Cardiac muscle cell (in vitro differentiated cells and primary cell): ENCODE results near the gene C10orf71. TPM values are rescaled to one million over a fixed set of nuclear protein-coding genes. Genes with fewer than 3 reads are reported as not detected.

Source experiments
- DNase-seq, 2 donors: peaks; one replicate each; pipeline versions ENCODE4 v3.0.0 to v3.0.0-alpha.2; 2010 to 2017; ENCODE audit warnings: low read depth in 1 of 2, low spot score in 1 of 2
- H3K27ac ChIP-seq: fragments of 200-600 bp; sonication (generic); 2 replicates; pipeline ENCODE4 v1.5.1; 2016
- H3K27me3 ChIP-seq: fragments of 200-600 bp; sonication (generic); 2 replicates; pipeline ENCODE4 v1.6.0; 2016; ENCODE audit warnings: control low read depth
- H3K36me3 ChIP-seq: fragments of 200-600 bp; sonication (generic); 2 replicates; pipeline ENCODE4 v1.5.1; 2016; ENCODE audit warnings: control low read depth
- H3K4me1 ChIP-seq: fragments of 200-600 bp; sonication (generic); 2 replicates; pipeline ENCODE4 v1.8.1; 2017; ENCODE audit warnings: low read depth, mild to moderate bottlenecking, mixed run types
- H3K4me3 ChIP-seq: fragments of 200-600 bp; sonication (generic); 2 replicates; pipeline ENCODE4 v1.5.1; 2016; ENCODE audit warnings: mild to moderate bottlenecking
- H3K9me3 ChIP-seq: fragments of 200-600 bp; sonication (generic); 2 replicates; pipeline ENCODE4 v1.5.1; 2017; ENCODE audit warnings: low read depth, mild to moderate bottlenecking, control low read depth
- polyA plus RNA-seq: library from polyadenylated mRNA; unstranded; fragments of >200 nt; fragmentation: Nextera tagmentation; extraction: Ambion mirVana; gene quantifications from 2 replicates; pipeline ENCODE4 v1.2.1, GENCODE V29; 2016
- total RNA-seq: library from RNA; depleted of rRNA; stranded (reverse); fragments of >200 nt; gene quantifications from 2 replicates; pipeline ENCODE4 v1.2.3, GENCODE V29; 2016
- TF ChIP-seq, protein P1 (sequence below): IDR thresholded peaks from 2 replicates; pipeline ENCODE4 v1.5.1; 2012; ENCODE audit warnings: low read depth, mild to moderate bottlenecking, low read length

The C10orf71 gene
- total and polyA plus RNA-seq, 2 experiments from 2014 or later, result 4.0 to 10.2 TPM

DNA sequence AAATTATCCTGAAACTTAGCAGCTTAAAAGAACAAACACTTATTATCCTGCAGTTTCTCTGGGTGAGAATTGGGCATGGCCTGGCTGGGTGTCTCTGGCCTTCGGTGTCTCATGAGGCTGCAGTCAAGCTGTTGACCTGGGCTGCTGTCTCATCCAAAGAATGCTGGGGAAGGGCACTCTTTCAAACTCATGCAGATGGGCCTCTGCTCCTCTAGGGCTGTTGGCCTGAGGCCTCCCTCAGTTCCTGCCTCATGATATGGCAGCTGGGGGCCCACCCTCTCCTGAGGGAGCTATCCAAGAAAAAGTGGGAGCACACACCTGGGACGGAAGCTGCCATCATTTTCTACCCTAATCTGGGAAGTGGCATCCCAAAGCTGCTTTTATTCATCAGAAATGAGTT, 53.4 kb downstream of the C10orf71 start:
- no peak for DNase-seq
- Histone ChIP-seq H3K27ac (no peak overlapping the region), H3K9me3 (no peaks in the 10 kb centered on the region), H3K36me3 (no peaks in the 10 kb centered on the region), H3K27me3 (no peaks in the 10 kb centered on the region), H3K4me1 (no peaks in the 10 kb centered on the region), H3K4me3 (no peak overlapping the region)
- TF ChIP-seq, protein P1, sequence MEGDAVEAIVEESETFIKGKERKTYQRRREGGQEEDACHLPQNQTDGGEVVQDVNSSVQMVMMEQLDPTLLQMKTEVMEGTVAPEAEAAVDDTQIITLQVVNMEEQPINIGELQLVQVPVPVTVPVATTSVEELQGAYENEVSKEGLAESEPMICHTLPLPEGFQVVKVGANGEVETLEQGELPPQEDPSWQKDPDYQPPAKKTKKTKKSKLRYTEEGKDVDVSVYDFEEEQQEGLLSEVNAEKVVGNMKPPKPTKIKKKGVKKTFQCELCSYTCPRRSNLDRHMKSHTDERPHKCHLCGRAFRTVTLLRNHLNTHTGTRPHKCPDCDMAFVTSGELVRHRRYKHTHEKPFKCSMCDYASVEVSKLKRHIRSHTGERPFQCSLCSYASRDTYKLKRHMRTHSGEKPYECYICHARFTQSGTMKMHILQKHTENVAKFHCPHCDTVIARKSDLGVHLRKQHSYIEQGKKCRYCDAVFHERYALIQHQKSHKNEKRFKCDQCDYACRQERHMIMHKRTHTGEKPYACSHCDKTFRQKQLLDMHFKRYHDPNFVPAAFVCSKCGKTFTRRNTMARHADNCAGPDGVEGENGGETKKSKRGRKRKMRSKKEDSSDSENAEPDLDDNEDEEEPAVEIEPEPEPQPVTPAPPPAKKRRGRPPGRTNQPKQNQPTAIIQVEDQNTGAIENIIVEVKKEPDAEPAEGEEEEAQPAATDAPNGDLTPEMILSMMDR, result no peak

DNA sequence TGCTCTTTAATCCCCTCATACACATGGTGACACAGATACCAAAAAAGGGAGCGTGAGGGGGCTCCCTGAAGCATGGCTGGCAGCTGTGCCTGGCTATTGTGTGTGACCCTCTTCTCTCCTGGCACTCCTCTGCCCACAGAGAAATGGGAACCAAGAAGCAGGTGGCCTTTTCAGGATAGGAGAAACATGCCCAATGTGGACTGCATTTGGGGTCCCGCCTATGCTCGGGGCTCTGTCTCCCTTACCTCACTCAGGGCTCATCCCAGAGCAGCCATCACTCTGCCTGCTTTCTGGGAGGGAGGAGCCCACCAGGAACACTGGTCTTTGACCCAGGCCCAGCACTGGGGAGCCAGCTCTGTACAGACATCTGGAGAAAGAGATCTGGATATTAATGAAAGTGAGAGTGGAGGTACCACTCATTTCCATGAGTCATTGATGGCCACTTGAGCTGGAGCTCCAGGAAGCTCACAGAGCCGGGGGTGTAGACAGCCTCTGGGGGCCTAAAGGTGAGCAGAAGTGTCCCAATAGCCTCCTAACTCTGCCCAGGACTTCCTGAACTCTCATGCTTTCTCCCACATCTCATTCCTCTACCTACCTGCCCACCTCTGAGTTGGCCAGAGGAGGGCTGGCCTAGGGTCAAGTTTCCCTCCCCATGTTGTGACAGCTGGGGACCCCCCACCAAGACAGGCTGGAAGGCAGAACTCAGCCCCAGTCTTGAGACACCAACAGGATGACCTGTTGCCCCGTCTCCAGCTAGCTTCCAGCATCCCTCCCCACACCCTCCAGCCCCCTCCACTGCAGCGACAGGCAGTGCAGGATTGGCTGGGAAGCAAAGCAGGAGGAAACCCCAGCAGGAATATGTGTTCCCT, 54.3 kb downstream of the C10orf71 start:
- DNase-seq, result no peak
- TF ChIP-seq, protein P1, result no peak
- no peaks in the 10 kb centered on the region for H3K27me3 ChIP-seq
- H3K4me1 ChIP-seq, result no peaks in the 10 kb centered on the region
- H3K27ac ChIP-seq, result no peak overlapping the region
- no peaks in the 10 kb centered on the region for H3K9me3 ChIP-seq
- H3K36me3 ChIP-seq, result no peaks in the 10 kb centered on the region
- no peak overlapping the region for H3K4me3 ChIP-seq

DNA sequence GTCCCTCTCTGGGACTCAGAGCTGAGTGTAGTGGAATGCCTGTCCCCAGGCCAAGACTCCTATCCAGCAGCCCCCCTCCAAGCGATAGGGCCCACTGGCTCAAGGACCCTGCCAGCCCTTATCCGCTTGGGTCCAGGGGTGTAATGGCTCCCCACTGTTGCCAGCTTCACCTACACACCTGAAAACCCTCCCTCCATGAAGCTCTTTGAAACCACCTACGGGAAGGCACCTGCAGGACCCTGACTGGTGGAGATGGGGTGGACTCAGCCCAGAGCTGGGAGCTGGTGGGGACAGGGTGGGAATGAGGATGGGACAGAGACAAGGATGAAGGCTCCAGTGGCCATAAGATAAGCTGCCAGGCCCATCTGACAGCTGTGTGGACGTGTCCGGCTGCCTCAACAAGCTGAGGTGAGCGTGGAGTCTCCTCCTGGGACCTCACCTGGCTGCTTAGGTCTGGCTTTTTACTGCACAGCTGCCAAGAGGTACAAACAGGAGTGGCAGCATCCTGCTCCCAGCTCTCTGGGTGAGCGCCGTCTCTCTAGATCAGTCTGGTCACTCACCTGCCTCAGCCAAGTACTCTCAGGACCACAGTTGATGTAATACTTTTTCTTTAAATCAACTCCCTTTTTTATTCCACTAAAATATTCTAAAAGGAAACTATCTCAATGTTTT, 55.1 kb downstream of the C10orf71 start:
- H3K27ac ChIP-seq, result no peak overlapping the region
- TF ChIP-seq, protein P1, result no peak
- DNase-seq, result no peak
- H3K36me3 ChIP-seq, result no peaks in the 10 kb centered on the region
- no peaks in the 10 kb centered on the region for H3K27me3 ChIP-seq
- no peaks in the 10 kb centered on the region for H3K4me1 ChIP-seq
- H3K4me3 ChIP-seq, result no peak overlapping the region
- H3K9me3 ChIP-seq, result no peaks in the 10 kb centered on the region

DNA sequence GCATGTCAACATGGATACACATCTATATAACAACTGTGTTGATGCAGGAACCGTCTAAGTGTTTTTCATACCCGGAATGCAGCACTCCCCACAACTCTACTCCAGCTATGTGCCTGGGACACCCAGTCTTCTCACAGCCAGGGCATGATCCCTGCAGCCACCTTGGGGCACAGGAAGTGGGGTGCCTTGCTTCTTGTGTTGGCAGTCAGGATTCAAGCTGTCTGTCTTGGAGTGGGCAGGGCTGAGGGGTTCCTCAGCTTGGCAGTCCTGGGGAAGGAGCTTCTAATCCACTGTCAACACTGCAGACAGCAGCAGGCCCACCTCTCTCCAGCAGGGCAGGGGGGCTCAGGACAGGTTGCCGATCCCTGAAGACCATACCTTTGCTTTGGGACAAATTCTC, 55.6 kb downstream of the C10orf71 start:
- Histone ChIP-seq H3K4me3 (no peak overlapping the region), H3K36me3 (no peaks in the 10 kb centered on the region), H3K27ac (no peak overlapping the region), H3K27me3 (no peaks in the 10 kb centered on the region), H3K9me3 (no peaks in the 10 kb centered on the region), H3K4me1 (no peaks in the 10 kb centered on the region)
- DNase-seq, result no peak
- TF ChIP-seq, protein P1, result no peak

DNA sequence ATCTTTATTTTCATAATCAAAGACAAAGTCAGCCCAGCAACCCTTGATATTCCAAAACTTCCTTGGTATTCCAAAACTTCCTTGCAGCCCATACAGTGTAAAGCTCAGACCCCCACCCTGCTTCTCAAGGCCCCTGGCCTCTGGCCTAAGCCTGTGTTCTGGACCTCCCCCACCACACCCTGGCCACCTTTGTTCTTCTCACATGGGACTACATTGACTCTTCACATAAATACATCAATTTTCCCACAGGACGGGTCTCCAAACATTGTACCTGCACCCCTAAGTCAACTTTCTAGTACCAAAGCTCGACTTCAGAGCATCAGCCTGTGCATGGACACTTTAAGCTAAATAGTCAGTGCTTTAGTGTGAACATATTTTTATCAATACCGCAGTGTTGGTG, 56.3 kb downstream of the C10orf71 start:
- H3K36me3 ChIP-seq, result no peaks in the 10 kb centered on the region
- no peaks in the 10 kb centered on the region for H3K27me3 ChIP-seq
- H3K9me3 ChIP-seq, result no peaks in the 10 kb centered on the region

More for the DNA sequence above, 56.3 kb downstream of the C10orf71 start:
- H3K4me1 ChIP-seq, result no peaks in the 10 kb centered on the region
- DNase-seq, result no peak
- no peak overlapping the region for H3K4me3 ChIP-seq
- TF ChIP-seq, protein P1, result no peak
- no peak overlapping the region for H3K27ac ChIP-seq
